K562 (cell line): ENCODE results near the gene GCC1. TPM values are rescaled to one million over a fixed set of nuclear protein-coding genes. Genes with fewer than 3 reads are reported as not detected.

ENCODE experiments used
- ATF3 ChIP-seq, 2 experiments: fragments of 450-650 bp in 1 of 2; sonication (generic) in 1 of 2; formaldehyde crosslinking in 1 of 2; IDR thresholded peaks in 1 of 2; conservative IDR thresholded peaks in 1 of 2; 2 replicates each; pipeline versions ENCODE4 v1.6.1 to v1.8.1; 2016 to 2023; ENCODE audit warnings: mild to moderate bottlenecking in 2 of 2, moderate library complexity in 2 of 2, inconsistent platforms in 1 of 2, missing genetic modification reagents in 1 of 2
- FOXA3 ChIP-seq, 2 experiments: fragments of 450-650 bp in 1 of 2; sonication (generic) in 1 of 2; formaldehyde crosslinking; IDR thresholded peaks in 1 of 2; conservative IDR thresholded peaks in 1 of 2; 2 replicates each; pipeline versions ENCODE4 v1.4.0 to v1.8.0; 2020 to 2022; ENCODE audit warnings: mild to moderate bottlenecking in 2 of 2, missing genetic modification reagents in 1 of 2
- PHTF2 ChIP-seq: fragments of 250-450 bp; sonication (Bioruptor Pico); IDR thresholded peaks from 2 replicates; pipeline ENCODE4 v1.5.0; 2021; ENCODE audit warnings: mild to moderate bottlenecking
- PML ChIP-seq: IDR thresholded peaks from 2 replicates; pipeline ENCODE4 v1.6.1; 2012; ENCODE audit warnings: low read length, inconsistent platforms
- RBBP5 ChIP-seq: fragments of 200-600 bp; sonication (generic); IDR thresholded peaks from 2 replicates; pipeline ENCODE4 v1.6.1; 2012; ENCODE audit warnings: borderline replicate concordance, mild to moderate bottlenecking, low read length, control low read depth, inconsistent platforms; ENCODE audit not compliant: insufficient read depth, poor library complexity, severe bottlenecking
- RBFOX2 ChIP-seq: fragments of 200-400 bp; formaldehyde crosslinking; IDR thresholded peaks from 2 replicates; pipeline ENCODE4 v1.6.1; 2017; ENCODE audit warnings: low read depth, mild to moderate bottlenecking, low read length, moderate library complexity
- RBM22 ChIP-seq: fragments of 200-400 bp; formaldehyde crosslinking; IDR thresholded peaks from 2 replicates; pipeline ENCODE4 v1.6.1; 2018; ENCODE audit warnings: low read length, low read depth; ENCODE audit not compliant: poor library complexity, severe bottlenecking
- SRSF7 ChIP-seq: fragments of 200-400 bp; formaldehyde crosslinking; optimal IDR thresholded peaks from 2 replicates; pipeline ENCODE3; 2017; ENCODE audit warnings: mild to moderate bottlenecking, low read depth, low read length
- polyA plus RNA-seq, 8 experiments: library from polyadenylated mRNA; depleted of rRNA in 4 of 8; stranded (reverse) in 5 of 8; unstranded in 3 of 8; fragments of >200 nt; fragmentation: Nextera tagmentation in 2 of 8; fragmentation: Illumina TruSeq in 1 of 8; extraction: Ambion mirVana in 2 of 8; extraction: Trizol in 1 of 8; gene quantifications; 2 replicates each; pipeline versions ENCODE4 v1.2.1 to v1.2.3, GENCODE V29; 2011 to 2014; ENCODE audit warnings: inconsistent platforms in 1 of 8, missing spikeins in 1 of 8
- total RNA-seq, 7 experiments: library from RNA; depleted of rRNA in 6 of 7; stranded (reverse); fragments of >200 nt in 6 of 7; fragmentation: Illumina TruSeq in 2 of 7; extraction: Trizol in 2 of 7; gene quantifications; 2 replicates each; pipeline versions ENCODE4 v1.2.1 to v1.2.3, GENCODE V29; 2011 to 2021; ENCODE audit warnings: low replicate concordance in 1 of 7
- TF ChIP-seq, protein P1 (sequence below): fragments of 250-450 bp; sonication (Bioruptor Pico); IDR thresholded peaks from 2 replicates; pipeline ENCODE4 v1.4.0; 2020

GCC1 gene
- total and polyA plus RNA-seq, 9 of the 15 experiments (the other 6 are each of a cell fraction or from before 2014, with no cell fraction given): 1.9 to 19.8 (median 10.9) TPM

GRCh38 chr7:127585044-127585953, at the start of gene GCC1 (continued):
- TF ChIP-seq, protein P1, sequence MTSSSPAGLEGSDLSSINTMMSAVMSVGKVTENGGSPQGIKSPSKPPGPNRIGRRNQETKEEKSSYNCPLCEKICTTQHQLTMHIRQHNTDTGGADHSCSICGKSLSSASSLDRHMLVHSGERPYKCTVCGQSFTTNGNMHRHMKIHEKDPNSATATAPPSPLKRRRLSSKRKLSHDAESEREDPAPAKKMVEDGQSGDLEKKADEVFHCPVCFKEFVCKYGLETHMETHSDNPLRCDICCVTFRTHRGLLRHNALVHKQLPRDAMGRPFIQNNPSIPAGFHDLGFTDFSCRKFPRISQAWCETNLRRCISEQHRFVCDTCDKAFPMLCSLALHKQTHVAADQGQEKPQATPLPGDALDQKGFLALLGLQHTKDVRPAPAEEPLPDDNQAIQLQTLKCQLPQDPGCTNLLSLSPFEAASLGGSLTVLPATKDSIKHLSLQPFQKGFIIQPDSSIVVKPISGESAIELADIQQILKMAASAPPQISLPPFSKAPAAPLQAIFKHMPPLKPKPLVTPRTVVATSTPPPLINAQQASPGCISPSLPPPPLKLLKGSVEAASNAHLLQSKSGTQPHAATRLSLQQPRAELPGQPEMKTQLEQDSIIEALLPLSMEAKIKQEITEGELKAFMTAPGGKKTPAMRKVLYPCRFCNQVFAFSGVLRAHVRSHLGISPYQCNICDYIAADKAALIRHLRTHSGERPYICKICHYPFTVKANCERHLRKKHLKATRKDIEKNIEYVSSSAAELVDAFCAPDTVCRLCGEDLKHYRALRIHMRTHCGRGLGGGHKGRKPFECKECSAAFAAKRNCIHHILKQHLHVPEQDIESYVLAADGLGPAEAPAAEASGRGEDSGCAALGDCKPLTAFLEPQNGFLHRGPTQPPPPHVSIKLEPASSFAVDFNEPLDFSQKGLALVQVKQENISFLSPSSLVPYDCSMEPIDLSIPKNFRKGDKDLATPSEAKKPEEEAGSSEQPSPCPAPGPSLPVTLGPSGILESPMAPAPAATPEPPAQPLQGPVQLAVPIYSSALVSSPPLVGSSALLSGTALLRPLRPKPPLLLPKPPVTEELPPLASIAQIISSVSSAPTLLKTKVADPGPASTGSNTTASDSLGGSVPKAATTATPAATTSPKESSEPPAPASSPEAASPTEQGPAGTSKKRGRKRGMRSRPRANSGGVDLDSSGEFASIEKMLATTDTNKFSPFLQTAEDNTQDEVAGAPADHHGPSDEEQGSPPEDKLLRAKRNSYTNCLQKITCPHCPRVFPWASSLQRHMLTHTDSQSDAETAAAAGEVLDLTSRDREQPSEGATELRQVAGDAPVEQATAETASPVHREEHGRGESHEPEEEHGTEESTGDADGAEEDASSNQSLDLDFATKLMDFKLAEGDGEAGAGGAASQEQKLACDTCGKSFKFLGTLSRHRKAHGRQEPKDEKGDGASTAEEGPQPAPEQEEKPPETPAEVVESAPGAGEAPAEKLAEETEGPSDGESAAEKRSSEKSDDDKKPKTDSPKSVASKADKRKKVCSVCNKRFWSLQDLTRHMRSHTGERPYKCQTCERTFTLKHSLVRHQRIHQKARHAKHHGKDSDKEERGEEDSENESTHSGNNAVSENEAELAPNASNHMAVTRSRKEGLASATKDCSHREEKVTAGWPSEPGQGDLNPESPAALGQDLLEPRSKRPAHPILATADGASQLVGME: peak; percentile 70; the same call in 1 of the 2 replicates
- TF ChIP-seq RBM22: no peak
- TF ChIP-seq ATF3 (IDR thresholded peaks at IDR 0.05): peak; percentile 95
- TF ChIP-seq ATF3 (CRISPR knock-in tag; conservative IDR thresholded peaks at IDR 0.05): peak; percentile 29; the same call in 1 of the 2 replicates
- no peak for TF ChIP-seq PHTF2 (CRISPR knock-in tag)
- TF ChIP-seq SRSF7: no peak
- 0 out of 4 replicates have a peak, but pooled peaks of 1 of the 2 experiments have one; percentile 61 for TF ChIP-seq FOXA3 (CRISPR knock-in tag; conservative IDR thresholded peaks at IDR 0.05 in 1 of 2, IDR thresholded peaks at IDR 0.05 in 1 of 2)
- peak; percentile 96 for TF ChIP-seq RBFOX2
- TF ChIP-seq PML: peak; percentile 58; the same call in 1 of the 2 replicates
- TF ChIP-seq RBBP5: peak; percentile 94
- TF ChIP-seq, all 486 proteins: peak for 174
